Stimulated activated naive CD4-positive, alpha-beta T cell (primary cell): ENCODE data around the gene C10orf143.

Experiments used
- DNase-seq, 6 experiments: peaks; one replicate each; lab custom pipeline; 2025; lab: John Stamatoyannopoulos, UW

Gene C10orf143

GRCh38 chr10:130053561-130053960 is 57.1 kb downstream of the C10orf143 start:
- no peak for DNase-seq

DNA sequence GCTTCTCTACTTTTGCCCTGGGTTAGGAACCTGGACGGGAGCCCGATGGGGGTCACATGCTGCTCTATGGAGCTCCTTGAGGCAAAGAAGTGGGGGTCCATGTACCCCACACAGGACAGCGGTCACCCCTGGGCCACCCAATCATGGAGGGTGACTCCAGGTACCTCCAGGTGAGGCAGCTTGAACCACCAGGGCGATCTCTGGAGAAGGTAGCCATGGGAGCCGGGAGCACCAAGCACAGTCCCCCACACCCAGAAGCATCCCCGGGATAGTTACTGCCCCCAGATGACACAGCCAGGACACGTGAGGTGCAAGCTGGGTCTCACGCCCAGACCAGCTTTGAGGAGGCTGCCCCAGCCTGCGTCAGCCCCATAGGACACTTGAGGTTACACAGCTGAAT is 58.4 kb downstream of the C10orf143 start:
- no peak for DNase-seq

GRCh38 chr10:130050721-130051120 is 59.9 kb downstream of the C10orf143 start:
- no peak for DNase-seq

DNA sequence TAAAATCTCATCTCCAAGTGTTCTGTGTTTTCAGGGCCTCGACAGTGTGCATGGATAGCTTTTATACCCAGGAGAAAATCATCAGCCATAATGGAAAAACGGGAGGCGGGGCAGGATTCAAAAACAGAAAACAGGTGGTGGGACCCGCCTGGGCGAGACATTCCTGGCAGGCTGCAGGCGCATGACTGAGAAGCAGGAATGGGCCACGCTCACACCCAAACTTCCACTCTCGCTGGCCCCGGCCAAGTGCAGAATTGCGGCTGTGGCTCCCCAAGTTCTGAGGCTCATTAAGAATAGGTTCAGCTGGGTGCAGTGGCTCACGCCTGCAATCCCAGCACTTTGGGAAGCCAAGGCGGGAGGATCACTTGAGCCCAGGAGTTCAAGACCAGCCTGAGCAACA is 60.6 kb downstream of the C10orf143 start:
- no peak for DNase-seq

DNA sequence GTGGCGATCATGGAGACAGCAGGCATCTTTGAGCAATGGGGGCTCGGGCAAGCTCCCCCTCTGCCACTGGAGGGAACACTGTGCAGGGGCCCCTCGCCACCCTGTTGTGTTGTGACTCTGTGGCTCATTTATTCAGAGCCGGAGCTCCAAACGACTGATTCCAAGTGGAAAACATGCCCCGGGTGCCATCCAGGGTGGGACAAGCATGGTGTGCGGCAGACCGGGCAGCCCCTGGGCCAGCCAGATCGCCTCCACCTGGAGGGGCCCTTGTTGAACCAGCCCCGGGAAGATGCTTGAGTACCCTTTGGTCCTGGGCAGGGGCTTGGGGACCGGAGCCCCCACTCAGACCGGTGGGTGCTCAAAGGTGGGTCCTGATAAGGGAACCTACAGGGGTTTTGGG is 61.4 kb downstream of the C10orf143 start:
- DNase-seq = no peak

- DNase-seq = no peak
Measured at GRCh38 chr10:130048081-130048480, 62.5 kb downstream of the C10orf143 start.

- no peak for DNase-seq
Measured at GRCh38 chr10:130047336-130047735, 63.3 kb downstream of the C10orf143 start.

DNA sequence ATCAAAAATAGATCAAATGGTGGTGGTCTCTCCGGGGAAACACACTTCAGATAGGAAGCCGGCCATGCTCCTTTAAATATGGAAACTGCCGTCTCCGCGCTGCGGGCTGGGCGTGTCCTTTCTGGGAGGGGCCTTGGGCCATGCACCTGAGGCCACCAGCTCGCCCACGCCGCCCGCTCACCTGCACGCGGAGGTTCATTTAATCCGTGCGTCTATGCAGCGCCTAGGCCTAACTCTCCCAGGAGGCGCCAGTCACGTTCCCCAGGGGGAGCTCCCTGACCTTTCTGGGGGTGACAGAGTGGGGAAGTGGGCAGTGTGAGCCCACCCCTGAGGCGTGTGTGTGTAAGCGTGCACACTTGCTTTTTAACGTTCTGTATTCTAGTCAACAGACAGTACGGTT is 64.0 kb downstream of the C10orf143 start:
- DNase-seq = no peak

GRCh38 chr10:130045801-130046321 is 64.8 kb downstream of the C10orf143 start:
- DNase-seq = no peak

- DNase-seq = no peak
Measured at GRCh38 chr10:130045091-130045652, 65.5 kb downstream of the C10orf143 start.

DNA sequence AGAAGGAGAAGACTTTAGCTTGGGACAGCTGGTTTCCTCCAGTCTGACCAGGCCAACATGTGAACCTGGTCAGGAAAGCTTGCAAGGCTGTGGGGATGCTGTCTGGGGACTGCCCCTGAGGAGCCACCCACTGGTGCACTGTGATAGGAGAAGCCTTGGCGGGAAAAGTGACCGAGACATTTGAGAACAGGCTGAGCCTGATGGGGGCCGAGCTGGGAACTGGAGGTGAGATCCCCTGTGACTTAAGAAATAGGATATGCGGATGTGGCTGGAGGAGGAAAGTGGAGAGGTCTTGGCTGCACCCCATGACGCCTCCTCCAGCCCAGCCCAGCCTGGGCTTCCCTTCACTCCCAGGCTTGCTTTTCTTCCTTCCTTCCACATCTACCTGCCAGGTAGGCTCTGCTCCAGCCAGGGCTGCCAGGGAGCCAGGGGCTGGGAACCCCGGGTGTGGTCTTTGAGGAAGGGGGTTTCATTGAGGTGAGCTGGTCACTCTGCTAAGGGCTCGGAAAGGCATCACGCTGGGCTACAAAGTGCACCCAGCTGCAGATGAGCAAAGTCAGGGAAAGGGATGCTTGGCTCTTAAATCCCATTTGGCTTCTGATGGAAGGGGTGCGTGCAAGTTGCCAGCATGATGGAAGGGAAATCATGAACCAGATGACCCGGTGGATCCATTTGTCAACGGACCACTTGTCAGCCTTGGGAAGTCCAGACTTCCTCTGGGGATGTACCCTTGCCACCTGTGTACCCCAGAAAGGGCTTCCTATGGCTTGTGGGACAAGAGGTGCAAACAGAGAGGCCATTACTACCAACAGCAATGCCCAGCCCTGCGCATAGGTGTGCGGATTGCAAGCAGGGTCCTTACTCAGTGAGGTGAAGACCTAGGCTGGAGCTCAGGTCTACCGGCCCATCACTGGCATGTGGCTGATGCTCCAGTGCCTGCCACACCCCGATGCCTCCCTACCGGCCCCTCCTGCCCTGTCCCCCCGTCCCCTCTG is 66.3 kb downstream of the C10orf143 start:
- DNase-seq = no peak

DNA sequence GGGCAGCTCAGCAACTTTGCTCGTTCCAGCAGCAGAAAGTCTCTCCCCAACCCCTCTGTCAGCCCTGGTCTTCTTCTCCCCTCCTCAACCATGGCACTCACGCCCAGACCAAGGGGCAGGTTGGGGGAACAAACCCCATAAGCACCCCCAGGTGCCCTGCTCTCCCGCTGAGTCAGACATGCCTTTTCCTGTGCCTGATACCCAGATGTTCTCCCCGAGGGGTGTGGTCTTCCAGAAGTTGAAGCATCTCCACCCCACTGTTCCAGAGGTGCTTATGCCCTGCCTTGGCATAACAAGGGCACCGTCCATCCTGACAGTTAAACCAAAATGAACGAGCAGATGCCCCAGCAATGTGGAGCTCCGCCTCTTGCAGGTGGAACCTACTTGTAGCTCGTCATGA is 67.1 kb downstream of the C10orf143 start:
- no peak for DNase-seq

- no peak for DNase-seq
Measured at GRCh38 chr10:130042381-130042780, 68.2 kb downstream of the C10orf143 start.

- DNase-seq = no peak
Measured at GRCh38 chr10:130041451-130042371, 68.9 kb downstream of the C10orf143 start.

GRCh38 chr10:130040817-130041330 is 69.8 kb downstream of the C10orf143 start:
- no peak for DNase-seq

- DNase-seq = no peak
Measured at GRCh38 chr10:130040351-130040750, 70.3 kb downstream of the C10orf143 start.

DNA sequence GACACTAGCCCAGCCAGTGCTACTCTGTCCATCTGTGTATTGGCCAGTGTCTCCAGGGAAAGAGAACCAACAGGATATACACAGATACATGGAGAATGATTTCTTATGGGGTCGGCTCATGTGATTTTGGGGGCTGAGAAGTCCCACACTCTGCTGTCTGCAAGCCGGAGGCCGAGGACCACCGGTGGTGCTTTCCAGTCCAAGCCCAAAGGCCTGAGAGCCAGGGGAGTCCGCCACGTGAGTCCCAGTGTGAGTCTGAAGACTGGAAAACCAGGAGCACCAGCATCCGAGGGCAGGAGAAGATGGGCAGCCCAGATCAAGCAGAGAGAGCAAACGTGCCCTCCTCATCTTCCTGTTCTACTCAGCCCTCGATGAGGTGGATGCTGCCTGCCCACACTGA is 71.5 kb downstream of the C10orf143 start:
- DNase-seq = no peak

- DNase-seq = no peak
Measured at GRCh38 chr10:130038611-130039109, 72.0 kb downstream of the C10orf143 start.

DNA sequence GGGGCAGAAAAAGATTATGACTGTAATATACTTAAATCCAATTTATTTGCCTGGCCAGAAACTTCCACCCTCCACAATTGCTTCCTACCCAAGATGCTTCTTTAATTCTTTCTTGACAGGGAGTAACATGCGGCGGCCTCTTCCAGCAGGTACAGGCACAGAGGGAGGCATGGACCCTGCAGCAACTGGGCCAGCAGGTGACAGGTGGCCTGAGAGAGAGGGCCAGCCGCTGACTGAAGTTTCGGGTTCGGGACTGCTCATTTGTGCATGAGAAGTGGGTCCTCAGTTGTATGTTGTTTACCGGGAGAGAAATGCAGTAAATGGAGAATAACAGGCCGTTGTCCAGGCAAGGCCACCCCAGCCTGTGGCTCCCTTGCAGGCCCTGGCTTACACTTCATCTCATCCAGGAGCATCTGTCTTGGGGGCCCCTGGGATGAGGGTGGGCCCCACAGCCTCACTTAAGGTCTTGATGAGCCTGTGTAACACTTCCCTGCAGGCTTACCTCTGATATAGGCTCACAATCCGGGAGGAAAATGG is 72.5 kb downstream of the C10orf143 start:
- no peak for DNase-seq

DNA sequence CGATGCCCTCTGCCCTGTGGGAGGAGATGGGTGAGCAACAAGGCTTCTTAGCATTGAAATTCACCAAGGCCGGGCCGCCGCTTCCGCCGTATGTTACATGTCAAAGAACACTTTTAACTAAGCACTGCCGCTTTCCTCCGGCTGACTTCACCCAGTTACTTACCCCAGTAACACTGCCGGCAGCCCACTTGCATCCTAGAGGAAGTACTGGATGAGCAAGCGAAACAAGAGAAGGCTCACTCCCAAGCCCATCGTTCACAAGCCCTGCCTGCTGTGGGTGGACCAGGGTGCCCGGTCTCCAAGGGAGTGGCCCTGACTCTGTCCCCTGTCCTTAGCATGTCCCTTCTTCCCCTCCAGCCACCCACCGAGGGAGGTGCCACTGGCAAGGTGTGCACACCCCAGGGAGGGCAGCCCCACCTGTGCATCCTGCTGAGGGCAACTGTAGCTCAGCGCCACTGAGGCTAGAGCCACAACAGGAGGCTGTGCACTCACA is 73.4 kb downstream of the C10orf143 start:
- no peak for DNase-seq
